Activated CD8-positive, alpha-beta memory T cell treated with anti-CD3 and anti-CD28 coated beads, Interleukin-2, amount 50 U/mL, for 24 hours (primary cell): Measurements from ENCODE around the gene CLMP.
"Not testable (repeated sequence)": the region's sequence is repeated elsewhere in the genome, so short reads cannot be mapped to it uniquely, and the experiment has no call there.

ENCODE experiments used
- DNase-seq: peaks from one replicate; pipeline ENCODE4 v3.0.0-alpha.2; 2020; ENCODE audit errors: extremely low read depth

The CLMP gene

DNA sequence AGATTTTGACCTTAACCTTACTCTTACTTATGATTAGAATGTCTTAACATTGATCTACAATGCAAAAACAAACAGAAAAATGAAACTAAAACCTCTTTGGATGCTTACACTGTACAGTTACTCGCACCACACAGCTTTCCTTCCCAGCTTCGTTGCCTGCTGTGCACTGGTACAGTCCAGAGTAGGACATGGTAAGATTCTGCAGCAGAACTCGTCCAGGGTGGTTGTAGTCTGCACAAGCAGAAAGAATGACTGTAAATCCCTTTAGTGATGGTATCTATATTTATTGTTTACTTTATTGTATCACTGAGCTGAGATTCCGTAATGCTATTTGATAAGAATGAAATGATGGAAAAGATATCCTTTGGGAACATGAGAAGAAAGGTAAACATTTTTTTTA lies 112.1 kb downstream of the CLMP start:
- DNase-seq = no peak

DNA sequence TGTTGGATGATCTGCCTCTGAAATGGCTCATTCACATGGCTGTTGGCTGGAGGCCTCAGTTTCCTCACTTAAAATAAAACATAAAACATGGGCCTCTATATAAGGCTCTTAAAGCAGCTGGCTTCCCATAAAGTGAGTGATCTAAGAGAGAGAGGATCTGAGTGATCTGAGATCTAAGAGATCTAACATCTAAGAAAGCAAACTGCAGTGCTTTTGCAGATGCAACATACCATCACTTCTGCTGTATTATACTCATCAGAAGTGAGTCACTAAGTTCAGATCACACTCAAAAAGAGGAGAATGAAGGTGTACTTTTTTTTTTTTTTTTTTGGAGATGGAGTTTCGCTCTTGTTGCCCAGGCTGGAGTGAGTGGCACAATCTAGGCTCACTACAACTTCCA lies 115.0 kb downstream of the CLMP start:
- DNase-seq = no peak

DNA sequence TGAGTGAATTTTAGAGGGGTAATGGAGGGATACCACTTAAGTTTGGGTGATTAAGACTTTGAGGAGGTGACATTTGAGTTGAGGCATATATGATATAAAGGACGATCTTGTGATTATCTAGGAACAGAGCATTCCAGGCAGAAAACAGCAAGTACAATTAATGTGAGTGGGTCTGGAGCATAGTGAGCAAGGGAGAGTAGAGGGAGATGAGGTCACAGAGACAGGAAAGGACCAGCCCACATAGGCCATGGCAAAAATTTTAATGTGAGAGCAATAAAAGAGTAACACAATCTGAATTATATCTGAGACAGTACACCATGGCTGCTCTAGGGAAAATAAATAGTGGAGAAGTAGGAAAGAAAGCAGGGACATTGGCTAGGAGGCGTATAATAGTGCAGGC lies 118.6 kb downstream of the CLMP start:
- DNase-seq = no peak

DNA sequence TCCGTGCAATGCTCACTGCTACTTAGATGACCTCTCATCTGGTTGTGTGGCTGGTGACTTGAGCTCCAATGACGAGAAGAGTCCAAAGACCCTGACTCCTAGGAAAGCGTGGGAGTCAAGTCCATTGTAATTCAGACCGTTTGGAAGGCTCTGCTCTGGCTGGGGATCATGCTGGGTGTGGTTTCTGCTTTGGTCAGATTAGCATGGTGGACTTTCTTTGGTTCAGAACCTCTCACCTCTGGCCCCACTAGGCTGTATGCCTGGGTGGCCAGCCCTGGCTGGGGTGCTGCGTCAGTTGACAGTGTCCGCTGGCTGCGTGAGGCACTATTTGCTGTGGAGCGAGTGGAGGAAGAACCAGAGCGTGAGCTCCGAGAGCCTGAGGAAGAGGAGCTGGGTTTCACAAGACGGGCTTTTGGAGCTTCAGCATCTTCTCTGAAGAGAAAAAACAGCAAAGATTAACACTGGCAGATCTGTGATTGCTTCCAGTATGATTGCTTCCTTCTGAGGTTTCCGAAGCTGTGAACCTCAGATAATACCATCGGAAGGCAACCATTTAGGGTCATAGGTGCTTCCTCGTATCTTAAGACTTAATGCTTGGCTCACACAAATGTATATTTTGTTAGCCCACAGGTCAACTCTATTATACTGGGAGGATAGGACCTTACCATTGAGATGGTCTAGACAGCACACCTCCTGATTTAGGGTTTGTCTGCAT lies 121.5 kb downstream of the CLMP start:
- no peak for DNase-seq

DNA sequence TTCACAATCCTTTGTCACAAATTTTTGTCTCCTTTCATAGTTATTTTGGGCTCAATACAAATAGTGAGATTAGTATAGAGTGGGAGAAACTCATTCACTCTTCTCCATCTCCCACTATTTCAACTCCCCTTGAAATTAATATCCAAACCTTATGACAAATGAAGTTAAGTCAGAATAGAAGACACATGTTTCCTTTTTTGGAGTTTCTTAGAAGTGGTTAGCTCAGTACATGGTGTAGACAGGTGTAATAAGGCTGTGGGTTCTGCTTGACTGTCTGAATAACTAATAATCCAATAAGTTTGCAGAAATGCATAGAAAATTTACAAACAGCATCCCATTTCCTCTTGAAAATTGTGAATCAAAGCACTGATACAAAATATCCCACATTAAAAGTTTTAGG lies 122.3 kb downstream of the CLMP start:
- DNase-seq = no peak

DNA sequence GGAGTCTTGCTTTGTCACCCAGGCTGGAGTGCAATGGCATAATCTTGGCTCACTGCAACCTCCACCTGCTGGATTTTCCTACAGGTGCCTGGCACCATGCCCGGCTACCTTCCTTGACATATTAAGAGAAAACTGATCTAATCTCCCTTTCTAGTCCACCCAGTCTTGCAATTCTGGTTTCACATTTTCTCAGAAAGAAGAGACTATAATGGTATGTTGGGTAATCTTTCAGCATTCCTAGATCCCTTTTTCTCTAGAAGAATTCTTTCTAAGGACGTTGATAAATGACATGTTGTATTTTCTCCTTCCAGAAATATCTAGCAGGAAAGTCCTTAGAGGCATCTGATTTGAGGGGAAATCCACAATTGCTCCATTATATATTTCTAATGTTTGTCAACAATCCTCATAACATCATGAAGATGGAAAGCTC lies 122.7 kb downstream of the CLMP start:
- no peak for DNase-seq

DNA sequence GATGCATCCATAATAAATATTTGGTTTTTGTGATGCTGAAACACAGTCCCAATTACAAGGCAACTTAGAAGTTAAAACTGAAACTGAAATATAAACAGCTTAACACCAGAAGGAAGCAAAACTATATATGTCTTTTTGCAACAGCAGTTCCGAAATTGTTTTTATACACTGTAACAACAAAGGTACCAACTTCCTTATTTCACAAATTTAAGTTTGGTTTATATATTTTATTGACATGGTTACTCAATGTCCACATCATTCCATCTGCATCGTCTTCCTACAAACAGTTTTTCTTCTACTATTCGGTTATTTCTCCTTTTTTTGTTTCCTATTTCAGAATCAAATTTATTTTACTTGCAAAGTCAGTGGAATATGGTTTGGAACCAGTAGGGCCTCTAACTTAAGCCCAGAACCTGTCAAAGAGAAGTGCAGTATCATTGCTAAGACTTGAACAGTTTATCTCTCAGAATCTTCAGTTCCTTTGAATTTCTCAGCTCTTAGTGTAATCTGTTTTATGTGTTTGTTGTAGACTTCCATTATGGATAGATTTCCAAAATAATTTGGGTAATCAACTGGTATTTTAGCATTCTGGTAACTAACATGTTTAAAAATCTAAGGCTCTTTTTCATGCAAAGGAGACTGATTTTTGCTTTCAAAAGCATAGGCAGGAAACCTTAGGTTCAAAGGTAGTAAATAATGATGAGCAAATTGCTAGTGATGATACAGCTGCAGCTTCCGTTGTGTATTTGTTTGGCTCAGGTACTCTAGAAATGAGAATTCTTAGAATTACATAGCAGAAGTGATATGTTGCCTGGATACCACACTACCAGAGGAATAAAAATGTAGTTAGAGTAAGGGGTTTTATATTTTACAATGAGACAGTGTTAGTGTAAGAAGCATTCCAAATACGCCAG lies 124.9 kb downstream of the CLMP start:
- no peak for DNase-seq

DNA sequence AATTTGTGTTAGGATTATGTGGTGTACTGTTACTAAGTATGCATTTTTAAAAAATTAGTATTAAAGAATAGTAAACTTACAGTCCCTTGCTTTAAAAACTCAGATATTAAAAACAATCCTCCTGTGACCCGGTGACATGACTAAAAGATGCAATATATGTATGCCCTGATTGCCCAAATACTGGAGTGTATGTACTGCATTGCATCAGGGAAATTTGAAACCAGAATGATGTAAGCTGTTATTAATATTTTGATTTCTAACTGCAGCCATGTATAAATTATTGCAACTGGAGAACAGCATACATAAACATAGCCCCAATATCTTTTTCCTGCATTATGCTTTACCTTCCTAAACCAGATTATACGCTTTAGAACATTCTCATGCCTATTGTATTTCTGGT lies 129.4 kb downstream of the CLMP start:
- DNase-seq = no peak

DNA sequence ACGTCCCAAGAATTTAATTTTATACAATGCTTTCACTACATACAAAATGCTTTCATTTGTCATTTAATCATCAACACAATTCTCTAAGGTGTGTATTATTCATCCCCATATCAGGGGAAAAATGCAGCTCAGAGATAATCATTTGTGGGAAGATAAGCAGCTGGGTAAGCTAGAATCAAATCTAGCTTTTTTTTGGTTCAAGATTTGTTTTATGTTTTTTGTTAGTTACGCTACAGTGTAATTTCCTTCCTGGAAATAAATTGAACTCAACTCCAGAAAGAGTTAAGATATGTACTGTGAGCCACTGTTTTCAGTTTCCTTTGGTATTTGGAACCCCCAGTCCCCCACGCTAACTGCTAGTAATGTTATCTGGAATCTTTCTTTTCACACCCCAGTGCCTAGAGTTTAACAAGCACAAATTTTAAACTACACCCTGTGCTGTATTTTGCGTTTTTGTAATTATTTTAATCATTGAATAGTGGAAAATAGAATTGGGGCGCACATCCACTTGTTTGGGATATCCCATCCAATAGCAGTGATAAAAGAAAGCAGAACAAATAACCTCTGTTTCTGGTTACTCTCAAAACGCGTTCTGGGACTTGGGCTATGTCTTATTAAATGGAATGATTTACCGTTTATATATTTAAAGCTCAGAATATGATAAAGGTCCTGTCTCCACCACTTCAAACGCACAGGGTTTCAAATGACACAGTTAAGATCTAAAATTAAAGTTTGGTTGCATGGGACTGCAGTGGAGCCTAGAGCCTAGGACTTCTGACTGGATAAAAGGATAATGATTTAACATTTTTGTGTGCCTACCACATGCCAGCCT lies 131.0 kb downstream of the CLMP start:
- DNase-seq = no peak

DNA sequence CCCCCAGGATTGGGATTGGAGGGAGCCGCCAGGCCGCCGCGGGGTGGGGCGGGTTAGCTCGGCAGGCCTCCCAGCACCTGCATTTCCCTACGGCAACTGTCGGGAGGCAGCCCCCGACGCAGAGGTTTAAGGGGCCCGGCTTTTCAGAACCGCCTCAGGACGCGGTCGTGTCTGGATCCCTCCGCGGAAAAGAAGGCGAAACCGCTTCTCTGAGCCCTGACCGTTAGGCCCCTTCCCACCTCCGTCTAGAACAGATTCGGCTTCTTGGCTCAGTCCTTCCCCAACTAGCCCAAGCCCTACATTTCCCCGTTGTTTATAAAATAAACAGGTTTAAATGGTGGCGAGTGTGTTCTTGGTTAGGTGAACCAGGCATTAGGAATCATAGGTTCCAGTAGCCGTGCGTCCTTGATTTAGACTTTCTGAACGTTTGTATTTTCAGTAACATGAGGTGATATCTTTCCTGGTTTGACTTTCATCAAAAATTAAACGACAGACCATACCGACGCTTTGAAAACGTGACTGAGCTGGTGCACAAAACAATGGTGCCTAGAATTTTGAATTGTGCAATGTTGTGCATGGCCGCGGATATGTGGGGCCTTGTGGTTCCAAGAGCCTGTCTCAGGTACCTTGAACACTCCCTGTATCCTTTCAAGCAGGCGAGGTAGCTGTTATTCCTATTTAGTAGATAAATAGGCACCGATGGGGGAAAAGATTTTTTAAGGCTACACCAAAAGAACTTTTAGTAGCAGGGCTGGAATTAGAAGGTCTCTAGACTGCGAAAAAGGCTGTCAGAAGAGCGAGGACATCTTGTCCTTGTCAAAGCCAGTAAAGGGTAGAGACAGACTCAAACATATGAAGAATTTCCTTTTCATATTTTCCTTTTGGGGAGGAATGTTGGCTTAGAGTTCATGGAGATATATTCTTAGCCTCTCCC lies 131.9 kb downstream of the CLMP start:
- no peak for DNase-seq

DNA sequence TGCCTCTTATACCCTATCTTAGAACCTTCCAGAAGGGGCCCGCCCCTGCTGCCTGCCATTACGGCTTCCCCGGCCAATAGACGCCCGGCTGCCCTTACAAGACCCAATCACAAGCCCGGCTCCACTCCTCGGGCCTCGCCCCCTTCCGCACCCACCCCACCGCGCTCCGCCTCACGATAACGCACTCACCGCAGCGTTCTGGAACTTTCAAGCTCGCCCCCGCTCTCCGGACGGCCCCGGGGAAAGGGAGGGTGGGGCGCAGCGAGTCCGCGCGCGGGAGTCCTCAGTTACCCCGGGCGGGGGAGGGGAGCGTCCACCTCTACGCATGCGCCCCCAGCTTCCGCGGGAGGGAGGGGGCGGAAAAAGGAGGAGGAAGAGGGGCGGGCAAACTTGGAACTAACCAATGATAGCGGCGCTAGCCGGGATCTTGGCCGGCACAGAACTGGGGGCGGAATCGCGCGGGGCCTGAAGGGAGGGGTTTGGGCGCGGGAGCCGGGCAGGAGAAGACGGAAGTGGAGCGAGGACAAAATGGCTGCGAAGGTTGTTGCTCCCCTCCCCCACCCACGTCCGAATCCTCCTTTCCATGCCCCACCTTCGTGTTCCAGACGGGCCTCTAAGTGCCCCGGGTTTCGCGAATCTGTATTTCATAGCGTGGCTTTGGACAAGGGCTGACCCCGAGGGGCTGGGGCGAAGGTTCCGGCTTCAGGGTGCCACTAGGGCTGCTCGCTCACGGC lies 132.7 kb downstream of the CLMP start:
- DNase-seq = peak; percentile 99

DNA sequence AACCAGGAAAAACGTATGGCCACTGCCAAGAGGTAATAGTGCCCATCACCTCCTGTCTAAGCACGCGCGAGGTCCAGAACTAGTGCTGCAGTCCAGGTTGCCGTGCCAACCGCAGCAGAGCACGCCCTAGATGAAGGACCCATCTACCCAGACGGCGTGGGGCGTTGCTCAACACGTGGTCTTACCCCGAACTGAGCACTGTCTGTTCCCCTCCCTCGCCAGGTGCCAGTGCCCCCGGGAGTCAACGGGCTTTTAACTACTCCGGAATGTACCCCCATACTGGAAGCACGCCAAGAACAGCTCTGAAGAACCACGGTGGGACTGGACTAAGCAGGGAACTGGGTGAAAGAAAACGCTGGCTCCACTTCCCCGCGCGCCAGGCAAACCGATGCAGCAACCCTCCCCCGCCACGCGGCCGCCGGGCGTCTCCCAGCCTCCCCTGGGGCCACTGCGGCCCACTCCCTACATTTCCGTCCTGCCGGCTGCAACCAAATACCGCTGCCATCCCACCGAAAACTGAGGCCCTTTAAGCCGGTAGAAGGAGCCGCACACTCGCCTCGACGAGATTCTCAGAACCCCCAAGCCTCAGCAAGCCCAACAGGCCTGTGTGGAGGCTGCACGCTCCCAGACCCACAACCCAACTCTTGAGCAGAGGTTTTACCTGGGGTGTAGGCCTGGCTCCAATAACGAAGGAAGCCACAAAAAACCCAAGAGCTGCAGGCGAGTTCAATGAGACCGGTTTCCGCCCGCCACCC lies 133.5 kb downstream of the CLMP start, which contains the start of gene HSPA8:
TSS of gene HSPA8 (minus strand) at position 734 of the 755 bp plus-strand sequence. CDS start 812 bp downstream, outside the sequence.
- DNase-seq = peak; percentile 52

DNA sequence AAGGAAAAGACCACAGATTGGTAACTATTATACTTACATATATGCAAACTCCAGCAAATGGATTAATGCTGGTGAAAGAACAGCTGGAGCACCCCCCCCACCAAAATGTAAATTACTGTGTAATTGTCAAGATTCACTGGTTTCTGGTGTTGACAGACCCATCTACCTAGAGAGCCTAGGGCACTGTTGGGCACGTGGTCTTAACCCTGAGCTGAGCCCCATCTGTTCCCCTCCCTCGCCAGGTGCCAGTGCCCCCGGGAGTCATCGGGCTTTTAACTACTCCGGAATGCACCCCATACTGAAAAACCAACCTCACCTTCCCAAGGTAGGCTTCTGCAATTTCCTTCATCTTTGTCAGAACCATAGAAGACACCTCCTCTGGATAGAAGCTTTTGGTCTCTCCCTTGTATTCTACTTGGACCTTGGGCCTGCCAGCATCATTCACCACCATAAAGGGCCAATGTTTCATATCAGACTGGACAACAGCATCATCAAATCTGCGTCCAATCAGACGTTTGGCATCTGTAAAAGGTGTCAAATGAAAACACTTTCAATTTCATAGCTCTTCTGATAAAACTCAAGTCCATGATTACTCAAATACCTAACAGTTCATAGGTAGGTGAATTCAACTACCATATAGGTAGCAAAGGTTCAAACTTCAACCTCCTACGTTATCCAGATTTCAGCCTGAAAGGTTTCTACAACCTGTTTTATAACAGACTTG lies 134.6 kb downstream of the CLMP start:
- DNase-seq = no peak

DNA sequence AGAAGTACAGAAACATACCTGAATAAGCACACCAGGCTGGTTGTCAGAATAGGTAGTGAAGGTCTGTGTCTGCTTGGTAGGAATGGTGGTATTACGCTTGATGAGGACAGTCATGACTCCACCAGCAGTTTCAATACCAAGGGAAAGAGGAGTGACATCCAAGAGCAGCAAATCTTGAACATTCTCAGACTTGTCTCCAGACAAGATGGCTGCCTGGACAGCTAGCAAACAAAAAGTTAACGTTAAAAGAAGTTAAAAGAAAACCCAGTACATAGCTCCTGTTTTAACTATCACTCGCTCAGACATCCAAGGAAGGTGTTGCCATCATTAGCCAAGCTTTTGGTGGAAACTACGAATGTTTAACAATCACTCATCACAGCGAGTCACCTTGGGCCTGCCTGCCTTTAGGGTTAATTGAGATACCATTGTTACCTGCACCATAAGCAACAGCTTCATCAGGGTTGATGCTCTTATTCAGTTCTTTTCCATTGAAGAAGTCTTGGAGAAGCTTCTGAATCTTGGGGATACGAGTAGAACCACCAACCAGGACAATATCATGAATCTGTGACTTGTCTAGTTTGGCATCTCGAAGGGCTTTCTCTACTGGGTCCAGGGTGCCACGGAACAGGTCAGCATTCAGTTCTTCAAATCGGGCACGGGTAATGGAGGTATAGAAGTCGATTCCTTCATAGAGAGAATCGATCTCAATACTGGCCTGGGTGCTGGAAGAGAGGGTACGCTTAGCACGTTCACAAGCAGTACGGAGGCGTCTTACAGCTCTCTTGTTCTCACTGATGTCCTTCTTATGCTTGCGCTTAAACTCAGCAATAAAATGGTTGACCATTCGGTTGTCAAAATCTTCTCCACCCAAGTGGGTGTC lies 135.8 kb downstream of the CLMP start:
- not testable (repeated sequence) for DNase-seq

DNA sequence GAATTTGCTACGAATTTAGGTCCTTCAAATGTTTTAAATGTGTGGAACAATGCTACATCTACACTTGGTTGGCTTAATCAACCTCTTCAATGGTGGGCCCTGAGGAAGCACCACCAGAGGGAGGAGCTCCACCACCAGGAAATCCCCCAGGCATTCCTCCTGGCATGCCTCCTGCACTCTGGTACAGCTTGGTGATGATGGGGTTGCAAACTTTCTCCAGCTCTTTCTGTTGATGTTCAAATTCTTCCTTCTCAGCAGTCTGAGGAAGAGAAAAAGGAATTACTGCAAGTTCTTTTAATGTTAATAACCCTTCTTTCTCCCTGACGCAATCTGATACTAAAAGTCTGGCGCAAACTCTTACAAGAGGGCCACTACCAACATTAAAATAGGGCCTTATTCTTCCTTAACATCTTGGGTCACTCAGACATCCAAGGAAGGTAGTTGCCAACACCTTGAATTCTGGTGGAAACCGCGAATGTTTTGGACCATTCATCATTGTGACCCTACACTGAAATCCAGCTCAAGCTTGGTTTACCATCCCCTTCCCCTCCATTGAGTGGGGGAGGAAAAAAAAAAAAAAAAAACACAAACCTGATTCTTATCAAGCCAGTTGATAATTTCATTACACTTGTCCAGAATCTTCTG lies 137.3 kb downstream of the CLMP start:
- DNase-seq = no peak

DNA sequence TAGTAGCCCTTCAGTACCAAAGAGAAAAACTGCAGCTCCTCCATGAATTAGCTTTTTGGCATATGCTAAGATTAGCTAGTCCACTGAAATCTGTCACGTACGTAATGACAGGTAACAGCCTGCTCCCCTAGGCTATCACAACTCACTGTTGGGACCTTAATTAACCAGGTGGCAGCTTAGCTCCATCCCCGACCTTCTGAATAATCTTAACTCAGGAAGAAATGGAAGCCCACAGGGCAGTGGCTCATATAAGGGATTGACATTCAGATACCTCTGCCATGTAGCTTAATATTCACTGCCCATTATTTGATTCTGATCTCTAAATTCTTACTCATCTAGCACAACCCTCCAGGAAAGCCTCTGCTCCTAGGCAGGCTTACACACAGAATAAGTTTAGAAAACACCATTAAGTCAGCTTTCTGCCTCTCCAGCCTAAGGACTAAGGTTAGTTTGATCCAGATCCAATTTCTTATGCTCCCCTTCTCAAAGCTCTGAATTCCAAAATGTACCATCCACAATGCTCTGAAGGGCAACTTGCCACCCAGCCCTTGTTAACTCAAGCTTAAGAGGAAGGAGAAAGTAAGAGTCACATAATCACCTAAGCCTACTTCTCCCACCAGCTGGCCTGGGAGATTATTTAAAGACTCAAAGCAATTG lies 138.1 kb downstream of the CLMP start:
- DNase-seq = no peak
